Immature natural killer cell (primary cell): ENCODE data around the gene ITGA11. TPM values are rescaled to one million over a fixed set of nuclear protein-coding genes. Genes with fewer than 3 reads are reported as not detected.

Experiments
- DNase-seq, 3 donors: peaks; one replicate each; pipeline ENCODE4 v3.0.0; 2022; ENCODE audit warnings: mixed read lengths in 1 of 3
- H3K27ac Mint-ChIP-seq, 6 donors: one replicate each; pipeline ENCODE4 v1.8.0; 2020; ENCODE audit warnings: mixed read lengths in 6 of 6, mild to moderate bottlenecking in 5 of 6, inconsistent platforms in 4 of 6, moderate library complexity in 3 of 6
- H3K27me3 Mint-ChIP-seq, 3 donors: one replicate each; pipeline ENCODE4 v1.8.0; 2020 to 2021; ENCODE audit warnings: low read depth in 3 of 3, mild to moderate bottlenecking in 3 of 3, mixed read lengths in 3 of 3, moderate library complexity in 3 of 3, inconsistent platforms in 1 of 3
- H3K36me3 Mint-ChIP-seq, 3 donors: one replicate each; pipeline ENCODE4 v1.8.0; 2020; ENCODE audit warnings: mixed read lengths in 3 of 3, inconsistent platforms in 2 of 3, mild to moderate bottlenecking in 2 of 3
- H3K4me1 Mint-ChIP-seq, 2 donors: one replicate each; pipeline ENCODE4 v1.8.0; 2020; ENCODE audit warnings: inconsistent platforms in 2 of 2, mild to moderate bottlenecking in 2 of 2, mixed read lengths in 2 of 2, moderate library complexity in 1 of 2
- H3K4me3 Mint-ChIP-seq, 5 donors: one replicate each; pipeline ENCODE4 v1.8.0; 2020; ENCODE audit warnings: mild to moderate bottlenecking in 5 of 5, mixed read lengths in 5 of 5, inconsistent platforms in 3 of 5, moderate library complexity in 3 of 5
- H3K9me3 Mint-ChIP-seq, 6 donors: one replicate each; pipeline ENCODE4 v1.8.0; 2020; ENCODE audit warnings: mild to moderate bottlenecking in 6 of 6, mixed read lengths in 6 of 6, inconsistent platforms in 4 of 6, moderate library complexity in 3 of 6
- polyA plus RNA-seq, 3 donors: library from polyadenylated mRNA; unstranded; fragments of 300-500 nt; fragmentation: Illumina TruSeq; gene quantifications; one replicate each; pipeline ENCODE4 v1.2.3, GENCODE V29; 2021

Gene ITGA11
- polyA plus RNA-seq, 3 donors from 2014 or later = not detected

DNA sequence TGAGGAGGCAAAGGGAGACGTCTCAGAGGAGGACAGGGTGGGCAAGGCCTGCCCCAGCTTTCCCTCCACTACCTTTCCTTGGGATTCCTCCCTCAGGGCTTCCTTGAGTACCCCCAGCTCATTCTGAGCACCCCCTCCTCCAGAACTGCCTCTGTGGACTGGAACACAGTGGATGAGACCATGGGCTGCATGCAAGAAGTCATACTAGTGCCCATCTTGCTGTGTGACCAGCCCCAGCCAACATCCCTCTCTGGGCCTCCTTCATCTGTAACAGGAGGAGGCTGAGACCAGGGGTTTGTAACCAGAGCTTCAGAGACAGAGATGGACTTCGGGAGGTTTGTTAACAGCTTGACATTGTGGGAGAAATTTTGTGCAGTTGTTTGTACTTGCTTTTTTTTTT is 128.8 kb downstream of the ITGA11 start:
- DNase-seq = no peak
- peaks cover 0 to 3% (median 0%) of the 10 kb centered on the region in 3 donors for H3K36me3 Mint-ChIP-seq
- H3K27me3 Mint-ChIP-seq = peaks cover 0 to 6% (median 2%) of the 10 kb centered on the region in 3 donors
- no peak overlapping the region for H3K27ac Mint-ChIP-seq
- H3K4me3 Mint-ChIP-seq = no peak overlapping the region
- H3K9me3 Mint-ChIP-seq = no peaks in the 10 kb centered on the region
- H3K4me1 Mint-ChIP-seq = peaks cover 25 to 28% of the 10 kb centered on the region in 2 donors

DNA sequence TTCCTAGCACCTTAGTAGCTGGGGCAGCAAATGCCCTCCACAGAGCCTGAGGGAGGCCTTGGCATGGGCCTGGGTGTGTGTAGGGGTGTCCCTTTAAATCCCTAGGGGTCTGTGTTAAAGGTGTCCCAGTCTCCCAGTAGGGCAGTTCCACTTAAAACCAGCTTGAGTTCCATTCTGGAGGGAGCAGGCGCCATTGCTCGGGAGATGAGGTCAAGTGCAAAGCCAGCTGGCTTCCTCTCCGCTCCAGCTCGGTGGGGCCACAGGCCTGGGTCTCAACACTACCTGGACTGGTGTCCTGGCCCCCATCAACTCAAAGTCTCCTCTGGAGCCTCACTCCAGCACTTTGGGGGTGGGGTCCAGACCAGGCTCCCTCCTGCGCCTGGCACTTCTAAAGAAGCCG is 129.2 kb downstream of the ITGA11 start:
- H3K27ac Mint-ChIP-seq = no peak overlapping the region
- H3K27me3 Mint-ChIP-seq = peaks cover 0 to 6% (median 2%) of the 10 kb centered on the region in 3 donors
- no peaks in the 10 kb centered on the region for H3K9me3 Mint-ChIP-seq
- H3K4me1 Mint-ChIP-seq = peaks cover 29 to 31% of the 10 kb centered on the region in 2 donors
- DNase-seq = no peak
- H3K4me3 Mint-ChIP-seq = no peak overlapping the region
- H3K36me3 Mint-ChIP-seq = peaks cover 0 to 3% (median 0%) of the 10 kb centered on the region in 3 donors

DNA sequence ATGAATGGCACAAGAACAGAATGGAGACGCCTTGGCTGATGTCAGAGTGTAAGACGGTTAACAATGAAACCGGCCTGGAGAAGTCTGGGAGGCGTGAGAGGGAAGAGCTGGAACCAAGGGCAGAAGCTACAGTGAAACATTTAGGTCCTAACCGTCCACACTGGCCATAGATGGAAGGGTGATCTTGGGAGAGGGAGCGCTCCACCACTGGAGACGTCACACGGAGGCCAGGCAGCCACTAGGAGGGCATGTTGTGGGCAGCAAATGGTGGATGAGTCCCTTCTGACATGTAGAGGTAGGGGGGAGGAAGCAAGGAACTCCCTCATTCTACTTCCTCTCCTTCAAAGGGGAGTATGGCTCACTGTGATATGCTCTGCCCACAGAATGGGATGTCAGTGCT is 130.7 kb downstream of the ITGA11 start:
- peaks cover 0 to 3% (median 0%) of the 10 kb centered on the region in 3 donors for H3K36me3 Mint-ChIP-seq
- no peaks in the 10 kb centered on the region for H3K27me3 Mint-ChIP-seq
- H3K9me3 Mint-ChIP-seq = no peaks in the 10 kb centered on the region
- H3K27ac Mint-ChIP-seq = no peak overlapping the region
- DNase-seq = no peak
- H3K4me1 Mint-ChIP-seq = peaks cover 24 to 26% of the 10 kb centered on the region in 2 donors
- no peak overlapping the region for H3K4me3 Mint-ChIP-seq

DNA sequence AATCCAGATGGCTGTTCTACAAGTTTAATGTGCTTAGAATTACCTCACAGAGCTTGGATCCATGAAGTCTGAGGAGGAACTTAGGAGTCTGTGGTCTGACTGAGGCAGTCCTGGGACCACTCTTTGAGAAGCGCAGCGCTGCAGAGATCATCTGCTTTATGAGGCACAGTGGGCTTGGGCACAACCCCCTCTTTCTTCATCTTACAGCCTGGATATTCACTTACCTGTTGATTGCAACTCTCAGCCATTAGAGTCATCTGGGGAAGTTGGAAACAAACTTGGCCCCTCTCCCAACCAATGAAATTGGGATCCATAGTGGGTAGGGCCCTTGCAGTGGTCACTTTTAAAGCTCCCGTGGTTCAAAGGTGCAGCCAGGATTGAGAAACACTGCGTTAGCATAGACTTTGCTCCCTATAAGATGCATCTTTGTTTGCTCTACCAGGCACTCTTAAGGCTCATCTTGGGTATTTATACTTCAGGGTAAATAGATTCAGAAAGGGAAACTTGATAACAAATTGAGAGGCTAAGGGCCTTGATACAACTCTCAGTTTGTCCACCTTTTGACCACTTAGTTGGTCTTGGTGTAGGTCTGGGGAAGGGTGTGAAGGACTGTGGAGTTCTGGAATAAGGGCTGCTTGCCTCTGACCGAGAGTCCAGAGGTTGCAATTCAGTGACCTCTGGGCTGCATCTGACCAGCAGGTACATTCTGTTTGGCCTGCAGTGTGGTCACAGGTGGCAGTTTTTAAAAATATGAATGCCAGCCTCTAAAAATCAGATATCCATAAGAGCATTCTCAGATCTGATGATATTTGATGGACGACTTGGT is 131.6 kb downstream of the ITGA11 start:
- no peak overlapping the region for H3K4me3 Mint-ChIP-seq
- no peaks in the 10 kb centered on the region for H3K9me3 Mint-ChIP-seq
- H3K27me3 Mint-ChIP-seq = no peaks in the 10 kb centered on the region
- peaks cover 0 to 3% (median 0%) of the 10 kb centered on the region in 3 donors for H3K36me3 Mint-ChIP-seq
- no peak for DNase-seq
- H3K4me1 Mint-ChIP-seq = peaks cover 21 to 23% of the 10 kb centered on the region in 2 donors
- H3K27ac Mint-ChIP-seq = peak overlapping the region; percentile 51 to 92 (median 63)

DNA sequence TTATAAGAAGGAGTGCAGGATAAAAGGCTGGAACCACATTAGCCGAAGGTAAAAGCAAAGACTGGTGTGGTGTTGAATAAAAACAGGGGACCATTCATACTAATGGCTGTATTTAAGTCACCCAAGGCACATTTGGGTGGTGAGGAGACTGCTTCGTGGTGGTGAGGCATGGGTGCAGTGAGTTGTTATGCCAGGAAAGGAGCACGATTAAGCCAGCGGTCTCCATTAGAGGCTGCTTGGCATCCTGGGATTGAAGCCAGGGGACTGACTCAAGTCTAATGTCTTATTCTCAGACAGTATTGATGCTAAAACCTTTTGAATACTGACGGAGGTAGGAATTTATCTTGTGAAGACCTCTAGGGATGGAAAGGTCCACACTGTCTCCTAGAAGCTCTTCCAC is 132.5 kb downstream of the ITGA11 start:
- Mint-ChIP-seq H3K4me1 (peaks cover 22 to 29% of the 10 kb centered on the region in 2 donors), H3K27me3 (no peaks in the 10 kb centered on the region), H3K4me3 (peak overlapping the region; percentile 78 to 92 (median 85)), H3K36me3 (peaks cover 0 to 2% (median 0%) of the 10 kb centered on the region in 3 donors), H3K9me3 (no peaks in the 10 kb centered on the region), H3K27ac (peak overlapping the region; percentile 71 to 92 (median 88))
- no peak for DNase-seq

DNA sequence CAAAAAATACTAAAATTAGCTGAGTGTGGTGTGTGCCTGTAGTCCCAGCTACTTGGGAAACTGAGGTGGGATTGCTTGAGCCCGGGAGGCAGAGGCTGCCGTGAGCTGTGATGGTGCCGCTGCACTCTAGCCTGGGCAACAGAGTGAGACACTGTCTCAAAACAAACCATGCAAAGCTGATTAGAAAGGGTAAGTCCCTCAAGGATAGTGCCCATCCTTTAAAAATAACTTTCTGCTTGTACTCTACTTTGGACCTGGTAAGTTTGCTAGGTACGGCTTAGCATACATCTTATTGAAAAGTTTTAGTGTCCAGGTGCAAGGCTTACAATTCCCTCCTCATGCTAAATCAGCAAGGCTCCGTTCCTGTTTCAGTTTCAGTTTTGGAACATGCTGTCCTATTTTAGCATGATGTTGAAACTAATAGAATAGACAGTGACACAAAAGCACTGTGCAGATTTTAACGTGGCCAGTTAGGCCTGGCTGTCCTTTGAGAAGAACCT is 133.0 kb downstream of the ITGA11 start:
- Mint-ChIP-seq H3K27ac (peak overlapping the region; percentile 71 to 92 (median 88)), H3K9me3 (no peaks in the 10 kb centered on the region), H3K4me3 (peak overlapping the region; percentile 78 to 92 (median 85)), H3K27me3 (no peaks in the 10 kb centered on the region), H3K36me3 (no peaks in the 10 kb centered on the region), H3K4me1 (peaks cover 24 to 34% of the 10 kb centered on the region in 2 donors)
- peak; percentile 32 to 45 (median 35) for DNase-seq

DNA sequence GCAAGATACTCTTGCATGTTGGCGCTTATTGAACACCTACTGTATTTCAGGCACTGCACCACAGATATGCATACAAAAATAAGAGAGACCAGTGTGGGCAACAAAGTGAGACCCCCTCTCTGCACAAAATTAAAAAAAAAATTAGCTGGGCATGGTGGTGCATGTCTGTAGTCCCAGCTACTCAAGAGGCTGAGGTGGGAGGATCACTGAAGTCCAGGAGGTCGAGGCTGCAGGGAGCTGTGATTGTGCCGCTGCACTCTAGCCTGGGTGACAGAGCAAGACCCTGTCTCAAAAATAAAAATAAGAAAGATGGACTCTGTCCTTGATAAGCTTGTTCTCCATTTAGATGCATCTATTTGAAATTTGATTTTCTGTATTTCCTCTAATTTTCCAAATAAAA is 133.6 kb downstream of the ITGA11 start:
- Mint-ChIP-seq H3K36me3 (peaks cover 0 to 4% (median 0%) of the 10 kb centered on the region in 3 donors), H3K4me1 (peaks cover 30 to 40% of the 10 kb centered on the region in 2 donors), H3K4me3 (peak overlapping the region; percentile 78 to 92 (median 85)), H3K9me3 (no peaks in the 10 kb centered on the region), H3K27ac (peak overlapping the region; percentile 71 to 92 (median 88)), H3K27me3 (no peaks in the 10 kb centered on the region)
- no peak for DNase-seq

DNA sequence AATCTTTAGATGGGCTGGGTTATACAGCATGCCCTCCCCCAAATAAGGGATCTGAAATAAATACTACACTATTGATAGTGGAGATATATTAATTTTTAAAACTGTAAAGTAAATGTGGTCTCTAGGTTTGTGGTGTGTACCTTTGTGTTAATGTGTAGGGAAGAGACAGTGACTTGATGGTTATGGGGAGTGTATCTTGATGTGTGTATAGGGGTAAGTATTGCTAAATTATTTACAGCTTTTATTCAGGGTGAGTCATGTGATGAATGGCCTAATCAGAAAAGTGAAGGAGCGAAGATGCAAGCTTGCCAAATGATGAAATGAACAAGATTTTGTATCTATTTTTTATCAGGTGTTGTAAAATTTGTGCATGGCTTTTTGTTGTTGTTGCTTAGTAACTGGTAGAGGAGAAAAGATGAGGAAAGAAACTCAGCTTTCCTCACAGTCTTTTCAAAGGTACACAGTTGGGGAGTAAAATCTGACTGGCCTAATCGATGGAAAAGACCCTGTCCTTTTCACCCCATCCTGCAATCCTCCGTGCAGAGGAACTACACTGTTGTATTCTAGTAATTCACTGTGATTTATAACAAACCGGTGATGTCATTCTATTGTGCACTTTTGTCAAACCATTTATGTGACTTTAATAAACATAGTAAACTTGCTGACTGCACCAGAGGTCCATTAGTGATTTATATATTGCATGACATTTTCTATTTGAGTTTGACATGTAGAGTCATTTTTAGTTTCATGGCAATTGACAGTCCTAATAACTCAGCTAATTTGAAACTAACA is 136.8 kb downstream of the ITGA11 start:
- no peak for DNase-seq
- no peaks in the 10 kb centered on the region for H3K27me3 Mint-ChIP-seq
- H3K9me3 Mint-ChIP-seq = no peaks in the 10 kb centered on the region
- peaks cover 3 to 17% (median 5%) of the 10 kb centered on the region in 3 donors for H3K36me3 Mint-ChIP-seq
- peak overlapping the region in 1 of 6 donors; percentile 35 for H3K27ac Mint-ChIP-seq
- H3K4me3 Mint-ChIP-seq = no peak overlapping the region
- H3K4me1 Mint-ChIP-seq = peaks cover 44 to 68% of the 10 kb centered on the region in 2 donors

DNA sequence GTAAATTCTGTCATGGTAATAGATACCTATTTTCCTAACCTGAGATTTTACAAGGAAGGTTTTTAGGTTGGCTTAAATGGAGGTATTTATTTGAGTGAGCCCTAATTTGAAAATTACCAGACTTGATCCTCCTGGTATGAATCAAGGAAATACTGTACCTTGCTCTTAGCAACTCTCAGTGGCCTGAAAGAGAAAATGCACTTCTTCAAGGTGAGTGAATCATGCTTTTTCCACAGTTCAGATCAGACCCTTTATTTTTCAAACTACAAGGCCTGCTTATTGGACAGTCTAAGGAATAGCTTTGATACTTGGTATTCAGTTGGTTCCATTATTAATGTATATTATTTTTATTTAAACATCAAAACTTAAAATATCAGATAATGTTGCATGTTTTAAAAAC is 139.0 kb downstream of the ITGA11 start:
- no peaks in the 10 kb centered on the region for H3K27me3 Mint-ChIP-seq
- H3K4me1 Mint-ChIP-seq = peaks cover 45 to 72% of the 10 kb centered on the region in 2 donors
- H3K9me3 Mint-ChIP-seq = no peaks in the 10 kb centered on the region
- no peak overlapping the region for H3K4me3 Mint-ChIP-seq
- no peak for DNase-seq
- H3K36me3 Mint-ChIP-seq = peaks cover 7 to 21% (median 10%) of the 10 kb centered on the region in 3 donors
- H3K27ac Mint-ChIP-seq = peak overlapping the region in 2 of 6 donors; percentile 7 to 54

DNA sequence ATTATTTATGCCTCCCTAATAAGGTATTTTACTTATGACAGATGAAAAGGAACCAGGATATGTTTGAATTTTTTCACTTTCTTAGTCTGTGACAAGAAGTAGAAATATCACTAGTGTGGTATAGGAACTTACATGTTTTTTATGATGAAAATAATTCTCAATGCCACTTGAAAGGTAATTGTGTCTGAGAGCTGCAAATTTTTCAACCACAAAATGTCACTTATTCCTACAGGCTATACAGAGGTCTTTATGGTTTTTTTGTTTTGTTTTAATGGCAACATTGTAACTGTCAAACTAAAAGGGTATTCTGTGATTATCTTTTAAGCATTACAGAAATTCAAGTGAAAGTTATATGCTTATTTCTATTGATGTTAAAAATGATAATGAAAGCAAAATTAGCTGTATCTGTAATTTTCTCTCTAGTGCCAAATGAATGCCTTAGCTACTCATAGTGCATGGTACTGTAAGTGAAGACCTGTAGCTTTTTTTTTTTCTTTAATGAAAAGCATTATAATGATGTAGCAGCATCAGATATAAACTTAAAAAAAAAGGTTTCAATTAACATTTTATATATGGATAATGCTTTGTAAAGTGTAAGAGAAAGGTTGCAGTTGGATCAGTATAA is 139.7 kb downstream of the ITGA11 start:
- Mint-ChIP-seq H3K27me3 (no peaks in the 10 kb centered on the region), H3K4me3 (no peak overlapping the region), H3K27ac (peak overlapping the region in 2 of 6 donors; percentile 7 to 54), H3K36me3 (peaks cover 7 to 21% (median 10%) of the 10 kb centered on the region in 3 donors), H3K9me3 (no peaks in the 10 kb centered on the region), H3K4me1 (peaks cover 49 to 74% of the 10 kb centered on the region in 2 donors)
- no peak for DNase-seq

DNA sequence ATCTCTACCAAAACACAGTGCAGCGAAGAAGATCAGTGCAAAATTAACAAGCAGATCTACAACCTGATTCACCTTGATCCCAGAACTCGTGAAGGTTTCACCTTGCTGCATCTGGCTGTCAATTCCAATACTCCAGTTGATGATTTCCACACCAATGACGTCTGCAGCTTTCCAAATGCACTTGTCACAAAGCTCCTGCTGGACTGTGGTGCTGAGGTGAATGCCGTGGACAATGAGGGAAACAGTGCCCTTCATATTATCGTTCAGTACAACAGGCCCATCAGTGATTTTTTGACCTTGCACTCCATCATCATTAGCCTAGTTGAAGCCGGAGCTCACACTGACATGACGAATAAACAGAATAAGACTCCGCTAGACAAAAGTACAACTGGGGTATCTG is 141.2 kb downstream of the ITGA11 start:
- DNase-seq = no peak
- H3K9me3 Mint-ChIP-seq = no peaks in the 10 kb centered on the region
- peak overlapping the region in 1 of 6 donors; percentile 27 for H3K27ac Mint-ChIP-seq
- H3K4me3 Mint-ChIP-seq = no peak overlapping the region
- peaks cover 7 to 21% (median 10%) of the 10 kb centered on the region in 3 donors for H3K36me3 Mint-ChIP-seq
- H3K4me1 Mint-ChIP-seq = peaks cover 60 to 89% of the 10 kb centered on the region in 2 donors
- H3K27me3 Mint-ChIP-seq = no peaks in the 10 kb centered on the region

DNA sequence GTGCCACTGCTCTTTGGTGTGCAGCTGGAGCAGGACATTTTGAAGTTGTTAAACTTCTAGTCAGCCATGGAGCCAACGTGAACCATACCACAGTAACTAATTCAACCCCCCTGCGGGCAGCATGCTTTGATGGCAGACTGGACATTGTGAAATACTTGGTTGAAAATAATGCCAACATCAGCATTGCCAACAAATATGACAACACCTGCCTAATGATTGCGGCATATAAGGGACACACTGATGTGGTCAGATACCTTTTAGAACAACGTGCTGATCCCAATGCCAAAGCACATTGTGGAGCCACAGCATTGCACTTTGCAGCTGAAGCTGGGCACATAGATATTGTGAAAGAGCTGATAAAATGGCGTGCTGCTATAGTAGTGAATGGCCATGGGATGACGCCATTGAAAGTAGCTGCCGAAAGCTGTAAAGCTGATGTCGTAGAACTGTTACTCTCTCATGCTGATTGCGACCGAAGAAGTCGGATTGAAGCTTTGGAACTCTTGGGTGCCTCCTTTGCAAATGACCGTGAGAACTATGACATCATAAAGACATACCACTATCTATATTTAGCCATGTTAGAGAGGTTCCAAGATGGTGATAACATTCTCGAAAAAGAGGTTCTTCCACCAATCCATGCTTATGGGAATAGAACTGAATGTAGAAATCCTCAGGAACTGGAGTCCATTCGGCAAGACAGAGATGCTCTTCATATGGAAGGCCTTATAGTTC is 142.2 kb downstream of the ITGA11 start:
- Mint-ChIP-seq H3K9me3 (no peaks in the 10 kb centered on the region), H3K27ac (no peak overlapping the region), H3K27me3 (no peaks in the 10 kb centered on the region), H3K36me3 (peaks cover 7 to 21% (median 17%) of the 10 kb centered on the region in 3 donors), H3K4me1 (peaks cover 68 to 95% of the 10 kb centered on the region in 2 donors), H3K4me3 (no peak overlapping the region)
- no peak for DNase-seq

DNA sequence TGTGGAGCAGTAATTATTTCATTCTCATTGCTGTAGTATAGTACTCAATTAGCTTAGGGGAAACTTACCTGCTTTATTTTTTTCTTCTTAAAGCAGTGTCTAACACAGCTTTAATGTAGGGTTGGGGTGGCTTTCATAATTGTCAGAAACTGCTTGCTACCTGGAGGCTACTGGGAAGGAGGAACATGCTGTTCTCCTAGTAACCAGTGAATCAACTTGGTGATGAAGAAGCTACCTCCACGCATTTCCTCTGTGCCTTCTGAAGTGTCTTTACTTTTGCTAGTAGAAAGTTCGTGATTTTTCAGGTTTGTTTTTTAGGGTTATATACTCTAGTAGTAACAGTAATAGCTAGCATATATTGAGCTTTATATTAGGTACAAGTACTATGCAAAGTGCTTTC is 142.9 kb downstream of the ITGA11 start:
- no peaks in the 10 kb centered on the region for H3K9me3 Mint-ChIP-seq
- peaks cover 7 to 21% (median 20%) of the 10 kb centered on the region in 3 donors for H3K36me3 Mint-ChIP-seq
- DNase-seq = no peak
- H3K27me3 Mint-ChIP-seq = no peaks in the 10 kb centered on the region
- peaks cover 71 to 93% of the 10 kb centered on the region in 2 donors for H3K4me1 Mint-ChIP-seq
- H3K4me3 Mint-ChIP-seq = no peak overlapping the region
- H3K27ac Mint-ChIP-seq = no peak overlapping the region
